ENCODE measurements around the gene EXOC6B.

DNA sequence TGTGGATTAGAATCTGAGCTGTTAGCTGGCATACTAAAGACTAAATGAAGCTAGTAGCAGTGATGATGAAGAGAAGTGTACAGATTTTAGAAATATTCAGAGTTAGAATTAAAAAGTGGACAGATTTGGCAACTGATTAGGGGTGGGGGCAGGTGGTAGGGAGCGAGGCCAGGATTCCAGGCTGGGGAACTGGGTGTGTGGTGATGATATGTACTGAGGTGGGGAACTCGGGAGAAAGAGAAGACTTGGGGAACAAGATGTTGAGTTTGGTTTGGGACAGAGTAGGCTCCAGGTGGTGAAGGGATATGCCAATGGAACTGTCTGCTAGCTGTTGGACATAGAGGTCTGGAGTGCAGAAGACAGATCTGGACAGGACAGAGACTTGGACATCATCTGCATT lies 669.0 kb downstream of the EXOC6B start:
- TF ChIP-seq RFX5 (IDR thresholded peaks at IDR 0.05) (no peak), JUNB (IDR thresholded peaks at IDR 0.05) (no peak), JUN (IDR thresholded peaks at IDR 0.05) (no peak), POLR2A (IDR thresholded peaks at IDR 0.05; ENCODE audit: low read length) (no peak), NR3C1 (IDR thresholded peaks at IDR 0.05) (no peak), EP300 (IDR thresholded peaks at IDR 0.05) (no peak)
- TF ChIP-seq, protein P1, sequence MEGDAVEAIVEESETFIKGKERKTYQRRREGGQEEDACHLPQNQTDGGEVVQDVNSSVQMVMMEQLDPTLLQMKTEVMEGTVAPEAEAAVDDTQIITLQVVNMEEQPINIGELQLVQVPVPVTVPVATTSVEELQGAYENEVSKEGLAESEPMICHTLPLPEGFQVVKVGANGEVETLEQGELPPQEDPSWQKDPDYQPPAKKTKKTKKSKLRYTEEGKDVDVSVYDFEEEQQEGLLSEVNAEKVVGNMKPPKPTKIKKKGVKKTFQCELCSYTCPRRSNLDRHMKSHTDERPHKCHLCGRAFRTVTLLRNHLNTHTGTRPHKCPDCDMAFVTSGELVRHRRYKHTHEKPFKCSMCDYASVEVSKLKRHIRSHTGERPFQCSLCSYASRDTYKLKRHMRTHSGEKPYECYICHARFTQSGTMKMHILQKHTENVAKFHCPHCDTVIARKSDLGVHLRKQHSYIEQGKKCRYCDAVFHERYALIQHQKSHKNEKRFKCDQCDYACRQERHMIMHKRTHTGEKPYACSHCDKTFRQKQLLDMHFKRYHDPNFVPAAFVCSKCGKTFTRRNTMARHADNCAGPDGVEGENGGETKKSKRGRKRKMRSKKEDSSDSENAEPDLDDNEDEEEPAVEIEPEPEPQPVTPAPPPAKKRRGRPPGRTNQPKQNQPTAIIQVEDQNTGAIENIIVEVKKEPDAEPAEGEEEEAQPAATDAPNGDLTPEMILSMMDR (IDR thresholded peaks at IDR 0.05): no peak
- TF ChIP-seq, protein P2, sequence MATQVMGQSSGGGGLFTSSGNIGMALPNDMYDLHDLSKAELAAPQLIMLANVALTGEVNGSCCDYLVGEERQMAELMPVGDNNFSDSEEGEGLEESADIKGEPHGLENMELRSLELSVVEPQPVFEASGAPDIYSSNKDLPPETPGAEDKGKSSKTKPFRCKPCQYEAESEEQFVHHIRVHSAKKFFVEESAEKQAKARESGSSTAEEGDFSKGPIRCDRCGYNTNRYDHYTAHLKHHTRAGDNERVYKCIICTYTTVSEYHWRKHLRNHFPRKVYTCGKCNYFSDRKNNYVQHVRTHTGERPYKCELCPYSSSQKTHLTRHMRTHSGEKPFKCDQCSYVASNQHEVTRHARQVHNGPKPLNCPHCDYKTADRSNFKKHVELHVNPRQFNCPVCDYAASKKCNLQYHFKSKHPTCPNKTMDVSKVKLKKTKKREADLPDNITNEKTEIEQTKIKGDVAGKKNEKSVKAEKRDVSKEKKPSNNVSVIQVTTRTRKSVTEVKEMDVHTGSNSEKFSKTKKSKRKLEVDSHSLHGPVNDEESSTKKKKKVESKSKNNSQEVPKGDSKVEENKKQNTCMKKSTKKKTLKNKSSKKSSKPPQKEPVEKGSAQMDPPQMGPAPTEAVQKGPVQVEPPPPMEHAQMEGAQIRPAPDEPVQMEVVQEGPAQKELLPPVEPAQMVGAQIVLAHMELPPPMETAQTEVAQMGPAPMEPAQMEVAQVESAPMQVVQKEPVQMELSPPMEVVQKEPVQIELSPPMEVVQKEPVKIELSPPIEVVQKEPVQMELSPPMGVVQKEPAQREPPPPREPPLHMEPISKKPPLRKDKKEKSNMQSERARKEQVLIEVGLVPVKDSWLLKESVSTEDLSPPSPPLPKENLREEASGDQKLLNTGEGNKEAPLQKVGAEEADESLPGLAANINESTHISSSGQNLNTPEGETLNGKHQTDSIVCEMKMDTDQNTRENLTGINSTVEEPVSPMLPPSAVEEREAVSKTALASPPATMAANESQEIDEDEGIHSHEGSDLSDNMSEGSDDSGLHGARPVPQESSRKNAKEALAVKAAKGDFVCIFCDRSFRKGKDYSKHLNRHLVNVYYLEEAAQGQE (IDR thresholded peaks at IDR 0.05): no peak
